Chondrocyte (in vitro differentiated cells): ENCODE measurements around the gene SULT1A2. TPM values are rescaled to one million over a fixed set of nuclear protein-coding genes. Genes with fewer than 3 reads are reported as not detected.

Experiments
- DNase-seq: peaks from one replicate; pipeline ENCODE4 v3.0.0; 2021; ENCODE audit warnings: mixed read lengths, low spot score
- H3K27ac Mint-ChIP-seq: one replicate; pipeline ENCODE4 v1.8.0; 2021; ENCODE audit warnings: mild to moderate bottlenecking, moderate library complexity, mixed read lengths; ENCODE audit not compliant: unreplicated experiment
- H3K27me3 Mint-ChIP-seq: 2 replicates; pipeline ENCODE4 v1.8.0; 2021; ENCODE audit warnings: low read depth, mixed read lengths
- H3K36me3 Mint-ChIP-seq: 2 replicates; pipeline ENCODE4 v1.8.0; 2021; ENCODE audit warnings: low read depth, mixed read lengths
- H3K4me1 Mint-ChIP-seq: 2 replicates; pipeline ENCODE4 v1.8.0; 2021; ENCODE audit warnings: low read depth, mild to moderate bottlenecking, mixed read lengths
- H3K4me3 Mint-ChIP-seq: one replicate; pipeline ENCODE4 v1.8.0; 2021; ENCODE audit warnings: mild to moderate bottlenecking, moderate library complexity, mixed read lengths; ENCODE audit not compliant: unreplicated experiment
- H3K9me3 Mint-ChIP-seq: 2 replicates; pipeline ENCODE4 v1.8.0; 2021; ENCODE audit warnings: low read depth, mixed read lengths
- CTCF ChIP-seq: fragments of 200-600 bp; sonication (generic); IDR thresholded peaks from 2 replicates; pipeline ENCODE4 v1.5.0; 2021; ENCODE audit warnings: antibody characterized with exemption, mild to moderate bottlenecking, moderate library complexity
- total RNA-seq: library from RNA; stranded (reverse); gene quantifications from 3 replicates; pipeline ENCODE4 v1.2.1, GENCODE V29; 2021

SULT1A2 gene
- total RNA-seq, 1 donor from 2014 or later, result not detected

GRCh38 chr16:28573738-28574718 is 22.8 kb downstream of the SULT1A2 start:
- peaks cover 4% of the 10 kb centered on the region for H3K9me3 Mint-ChIP-seq
- no peak overlapping the region for H3K4me3 Mint-ChIP-seq
- no peak for DNase-seq
- no peak overlapping the region for H3K27ac Mint-ChIP-seq
- no peak for TF ChIP-seq CTCF
- H3K27me3 Mint-ChIP-seq, result no peaks in the 10 kb centered on the region
- H3K36me3 Mint-ChIP-seq, result peaks cover 1% of the 10 kb centered on the region
- peaks cover 21% of the 10 kb centered on the region for H3K4me1 Mint-ChIP-seq

DNA sequence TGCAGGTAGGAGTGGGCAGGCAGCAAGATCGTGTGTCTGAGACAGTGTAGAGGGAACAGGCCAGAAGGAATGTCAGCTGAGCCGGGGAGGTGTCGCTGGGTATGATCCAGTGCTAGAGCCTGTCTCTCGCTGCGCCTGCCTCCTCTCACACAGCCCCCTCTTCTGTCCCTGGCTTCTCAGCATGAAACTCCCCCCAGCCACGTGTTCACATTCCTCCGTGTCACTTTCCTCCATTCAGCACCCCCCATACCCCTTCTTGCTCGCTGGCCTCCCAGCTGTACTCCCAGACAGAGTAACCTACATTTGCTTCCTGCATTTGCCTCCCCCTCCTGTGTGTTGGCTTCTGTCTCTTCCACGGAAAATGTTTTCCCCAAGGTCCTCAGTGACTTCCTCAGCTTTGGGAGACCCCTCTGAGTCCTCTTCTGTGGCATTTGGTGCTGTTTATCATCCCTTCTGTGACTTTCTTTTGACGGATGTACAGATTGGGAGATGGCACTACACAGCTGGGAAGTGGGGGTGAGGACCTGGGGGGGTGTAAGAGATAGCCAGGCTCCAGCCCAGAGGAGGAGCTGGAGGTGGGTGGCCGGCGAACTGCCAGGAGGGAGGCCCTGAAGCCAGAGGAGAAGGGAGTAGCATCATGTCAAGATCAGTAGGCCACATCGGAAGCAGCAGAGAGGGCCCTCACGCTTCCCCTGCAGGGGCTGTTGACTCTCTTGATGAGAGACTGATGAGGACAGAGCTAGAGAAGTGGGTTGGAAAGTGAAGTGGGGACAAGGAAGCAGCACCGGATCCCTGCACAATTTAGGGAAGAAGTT is 23.9 kb downstream of the SULT1A2 start:
- peaks cover 22% of the 10 kb centered on the region for H3K4me1 Mint-ChIP-seq
- peaks cover 4% of the 10 kb centered on the region for H3K9me3 Mint-ChIP-seq
- no peak overlapping the region for H3K4me3 Mint-ChIP-seq
- DNase-seq, result no peak
- H3K27me3 Mint-ChIP-seq, result no peaks in the 10 kb centered on the region
- H3K36me3 Mint-ChIP-seq, result peaks cover 3% of the 10 kb centered on the region
- peak overlapping the region; percentile 87 for H3K27ac Mint-ChIP-seq
- no peak for TF ChIP-seq CTCF

DNA sequence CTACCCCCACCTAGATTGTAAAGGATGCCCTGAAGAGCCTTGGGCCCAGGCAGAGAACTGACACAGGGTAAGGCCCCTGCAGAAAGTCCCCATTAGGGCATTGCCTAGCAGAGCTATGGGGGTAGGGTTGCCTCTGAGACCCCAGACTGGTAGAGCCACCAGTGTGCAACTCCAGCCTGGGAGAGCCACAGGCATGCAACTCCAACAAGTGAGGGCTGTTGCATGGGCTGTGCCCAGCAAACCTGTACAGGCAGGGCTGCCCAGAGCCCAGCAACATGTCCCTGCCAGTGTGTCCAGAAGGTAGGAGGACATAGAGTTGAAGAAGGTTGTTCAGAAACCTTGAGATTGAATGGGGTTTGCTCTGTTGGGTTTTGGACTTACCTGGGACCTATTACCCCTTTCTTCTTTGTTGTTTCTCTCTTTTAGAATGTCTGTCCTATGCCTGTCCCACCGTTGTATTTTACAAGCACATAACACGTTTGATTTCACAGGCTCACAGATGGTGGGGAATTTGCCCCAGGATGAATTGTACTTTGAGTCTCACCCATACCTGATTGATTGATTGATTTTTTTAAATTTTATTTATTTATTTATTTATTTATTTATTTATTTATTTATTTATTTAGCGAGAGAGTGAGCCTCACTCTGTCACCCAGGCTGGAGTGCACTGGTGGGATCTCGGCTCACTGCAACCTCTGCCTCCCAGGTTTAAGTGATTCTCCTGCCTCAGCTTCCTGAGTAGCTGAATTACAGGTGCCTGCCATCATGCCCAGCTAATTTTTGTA is 26.7 kb downstream of the SULT1A2 start:
- TF ChIP-seq CTCF, result no peak
- peaks cover 13% of the 10 kb centered on the region for H3K36me3 Mint-ChIP-seq
- no peak for DNase-seq
- H3K4me1 Mint-ChIP-seq, result peaks cover 22% of the 10 kb centered on the region
- H3K9me3 Mint-ChIP-seq, result peaks cover 12% of the 10 kb centered on the region
- no peak overlapping the region for H3K4me3 Mint-ChIP-seq
- H3K27ac Mint-ChIP-seq, result no peak overlapping the region
- no peaks in the 10 kb centered on the region for H3K27me3 Mint-ChIP-seq

DNA sequence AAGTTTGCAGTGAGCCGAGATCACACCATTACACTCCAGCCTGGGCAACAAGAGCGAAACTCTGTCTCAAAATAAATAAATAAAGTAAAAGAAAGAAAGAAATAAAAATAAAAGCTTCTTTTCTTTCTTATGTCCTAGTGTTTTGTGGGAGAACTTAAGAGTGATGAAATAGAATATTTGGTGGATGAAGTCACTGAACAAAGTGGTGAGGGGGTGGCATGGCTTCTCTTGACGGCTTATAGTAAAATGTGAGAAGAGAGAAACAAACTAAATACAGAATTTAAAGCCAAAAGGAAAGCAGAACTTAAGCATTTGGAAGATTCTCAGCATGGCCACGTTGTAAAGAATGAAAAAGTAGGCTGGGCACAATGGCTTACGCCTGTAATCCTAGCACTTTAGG is 27.8 kb downstream of the SULT1A2 start:
- TF ChIP-seq CTCF, result no peak
- DNase-seq, result no peak
- H3K27ac Mint-ChIP-seq, result no peak overlapping the region
- H3K9me3 Mint-ChIP-seq, result peaks cover 12% of the 10 kb centered on the region
- no peak overlapping the region for H3K4me3 Mint-ChIP-seq
- H3K36me3 Mint-ChIP-seq, result peaks cover 14% of the 10 kb centered on the region
- peaks cover 22% of the 10 kb centered on the region for H3K4me1 Mint-ChIP-seq
- H3K27me3 Mint-ChIP-seq, result no peaks in the 10 kb centered on the region
